MV-4-11 (cell line): ENCODE results near the gene GFRA4.

ENCODE experiments used
- DNase-seq: peaks from one replicate; lab custom pipeline; 2025; lab: John Stamatoyannopoulos, UW

Gene GFRA4

DNA sequence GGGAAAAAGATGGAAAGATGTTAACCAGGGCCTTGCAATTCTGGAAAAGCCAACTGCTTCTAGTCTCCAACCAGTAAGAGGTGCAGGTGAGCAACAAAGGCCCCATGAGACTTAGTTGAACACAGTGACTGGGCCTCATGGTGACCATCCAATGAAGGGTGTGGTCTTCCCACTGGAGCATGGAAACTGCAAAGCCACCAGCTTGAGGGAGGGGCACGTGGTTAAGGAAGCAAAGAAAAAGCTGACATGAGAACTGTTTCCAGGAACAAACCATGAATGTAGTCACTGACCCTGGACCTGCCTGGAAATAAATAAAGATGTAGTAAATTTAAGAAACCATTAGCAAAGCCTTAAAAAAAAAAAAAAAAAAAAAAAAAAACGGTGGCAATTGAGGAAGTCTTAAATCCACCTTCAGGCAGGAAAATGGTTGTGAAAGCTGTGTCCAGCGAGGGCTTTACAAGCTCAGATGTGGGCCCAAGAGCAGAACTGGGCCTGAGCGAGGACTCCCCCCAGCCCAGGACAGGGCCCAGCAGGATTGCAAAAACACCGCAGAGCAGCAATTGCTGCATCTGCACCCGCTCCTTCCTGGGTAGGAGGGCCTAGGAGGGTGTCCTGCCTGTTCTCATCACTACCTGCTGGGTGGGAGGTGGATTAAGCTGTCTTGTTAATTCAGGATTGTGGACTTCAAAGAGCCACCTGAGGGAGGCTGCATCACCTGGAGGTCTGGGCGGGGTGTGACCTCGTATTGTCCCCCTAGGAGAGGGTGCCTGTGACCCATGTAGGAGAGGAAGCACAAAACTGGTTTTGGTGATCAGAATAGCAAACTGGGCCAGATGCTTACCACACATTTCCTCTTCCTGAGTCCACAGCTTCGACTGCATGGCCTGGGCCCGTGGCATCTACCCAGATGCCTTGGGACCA is 10.3 kb downstream of the GFRA4 start:
- DNase-seq, result peak; percentile 69

- DNase-seq, result no peak
Measured at GRCh38 chr20:3652221-3652620, 11.0 kb downstream of the GFRA4 start.

DNA sequence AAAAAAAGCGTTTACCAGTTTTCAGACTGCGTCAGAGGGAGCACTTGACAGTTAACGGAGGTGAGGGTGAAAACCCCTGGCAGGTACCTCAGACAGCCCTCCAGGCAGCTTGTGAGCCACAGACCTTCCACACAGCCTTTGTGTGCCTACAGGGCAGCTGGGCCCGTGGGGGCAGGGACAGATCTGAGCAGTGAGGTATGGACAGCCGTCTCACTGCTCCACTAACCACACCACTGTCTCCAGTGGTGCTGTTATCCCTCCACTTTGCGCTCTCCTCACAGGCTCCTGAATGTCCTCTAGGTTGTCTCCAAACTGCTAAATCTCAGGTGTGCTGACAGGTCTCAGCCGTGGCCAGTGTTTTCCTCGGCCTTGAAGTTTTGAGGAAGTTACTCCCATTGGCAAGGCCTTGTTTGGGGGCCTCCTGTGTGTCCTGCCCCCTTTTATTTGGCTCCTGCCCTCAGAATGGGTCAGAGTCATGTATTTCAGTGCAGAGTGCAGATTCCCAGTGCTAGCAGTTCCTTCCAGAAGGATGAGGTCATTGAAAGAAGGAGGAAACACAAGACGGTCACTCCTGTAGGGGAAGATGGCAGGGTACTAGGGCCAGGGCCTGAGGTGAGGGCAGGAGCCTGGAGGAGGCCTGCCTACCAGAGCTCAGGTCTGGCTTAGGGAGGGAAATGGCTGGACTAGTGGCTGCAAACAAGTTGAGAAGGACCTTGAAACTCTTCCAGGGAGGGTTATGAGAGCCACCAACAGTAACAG is 11.8 kb downstream of the GFRA4 start:
- no peak for DNase-seq

DNA sequence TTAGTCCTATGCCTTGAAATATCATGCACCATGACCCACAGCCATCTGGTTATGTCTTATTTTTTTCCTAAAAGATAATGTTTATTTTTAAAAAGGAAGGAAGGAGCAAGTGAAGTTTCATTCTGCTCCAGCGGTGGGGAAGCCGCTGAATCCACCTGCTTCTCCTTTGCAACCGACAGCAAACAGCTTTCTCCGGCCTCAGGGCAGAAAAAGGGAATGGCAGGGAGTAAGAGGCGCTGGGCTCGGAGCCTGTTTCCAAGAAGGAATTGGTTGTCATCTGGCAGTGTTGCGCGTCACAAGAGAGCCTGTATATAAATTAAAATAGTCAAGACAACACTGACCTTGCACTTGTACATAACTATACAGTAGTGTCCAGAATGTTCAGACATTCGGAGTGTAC is 14.2 kb downstream of the GFRA4 start:
- DNase-seq, result no peak

- no peak for DNase-seq
Measured at GRCh38 chr20:3647473-3647872, 15.7 kb downstream of the GFRA4 start.

- no peak for DNase-seq
Measured at GRCh38 chr20:3646651-3647050, 16.5 kb downstream of the GFRA4 start.

- no peak for DNase-seq
Measured at GRCh38 chr20:3646067-3646440, 17.1 kb downstream of the GFRA4 start.

- no peak for DNase-seq
Measured at GRCh38 chr20:3645309-3646066, 17.7 kb downstream of the GFRA4 start.

DNA sequence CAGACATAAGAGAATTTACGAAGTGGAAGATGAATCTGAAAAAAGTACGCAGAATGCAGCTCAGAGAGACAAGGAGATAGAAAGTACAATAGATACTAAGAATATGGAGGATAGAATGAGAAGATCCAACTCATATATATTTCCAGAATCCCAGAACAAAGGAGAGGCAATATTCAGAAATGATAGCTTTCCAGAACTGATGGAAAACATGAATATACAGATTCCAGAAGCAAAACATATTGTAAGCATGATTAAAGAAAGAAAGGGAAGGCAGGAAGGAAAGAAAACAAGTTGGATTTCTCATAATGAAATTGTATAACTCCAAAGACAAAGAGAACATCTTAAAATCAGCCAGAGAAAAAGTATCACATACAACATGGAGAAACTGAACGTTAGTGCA is 22.9 kb downstream of the GFRA4 start:
- no peak for DNase-seq

- DNase-seq, result no peak
Measured at GRCh38 chr20:3635346-3635745, 27.9 kb downstream of the GFRA4 start.

- DNase-seq, result no peak
Measured at GRCh38 chr20:3633913-3634478, 29.2 kb downstream of the GFRA4 start.

GRCh38 chr20:3632311-3633004 is 30.7 kb downstream of the GFRA4 start:
- no peak for DNase-seq

- no peak for DNase-seq
Measured at GRCh38 chr20:3631534-3631933, 31.7 kb downstream of the GFRA4 start.

GRCh38 chr20:3630429-3630828 is 32.8 kb downstream of the GFRA4 start:
- DNase-seq, result no peak

DNA sequence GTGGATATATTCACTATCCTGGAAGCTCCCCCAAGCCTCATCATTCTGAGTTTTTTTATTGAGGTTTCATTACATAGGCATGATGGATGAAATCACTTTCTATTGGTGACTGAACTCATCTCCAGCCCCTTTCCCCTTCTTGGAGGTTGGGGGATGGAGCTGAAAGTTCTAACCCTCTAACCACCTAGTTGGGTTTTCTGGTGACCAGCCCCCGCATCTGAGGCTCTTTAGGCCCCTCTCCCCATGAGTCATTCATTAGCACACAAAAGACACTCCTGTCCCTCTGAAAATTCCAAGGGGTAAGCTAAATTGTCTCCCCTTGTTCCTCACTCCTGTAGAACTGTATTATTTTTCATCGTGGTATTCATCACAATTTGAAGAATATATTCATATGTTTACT is 33.3 kb downstream of the GFRA4 start:
- no peak for DNase-seq

GRCh38 chr20:3628502-3629314 is 34.5 kb downstream of the GFRA4 start:
- DNase-seq, result no peak

GRCh38 chr20:3627476-3627875 is 35.7 kb downstream of the GFRA4 start:
- no peak for DNase-seq

GRCh38 chr20:3622406-3622805 is 40.8 kb downstream of the GFRA4 start:
- DNase-seq, result no peak

DNA sequence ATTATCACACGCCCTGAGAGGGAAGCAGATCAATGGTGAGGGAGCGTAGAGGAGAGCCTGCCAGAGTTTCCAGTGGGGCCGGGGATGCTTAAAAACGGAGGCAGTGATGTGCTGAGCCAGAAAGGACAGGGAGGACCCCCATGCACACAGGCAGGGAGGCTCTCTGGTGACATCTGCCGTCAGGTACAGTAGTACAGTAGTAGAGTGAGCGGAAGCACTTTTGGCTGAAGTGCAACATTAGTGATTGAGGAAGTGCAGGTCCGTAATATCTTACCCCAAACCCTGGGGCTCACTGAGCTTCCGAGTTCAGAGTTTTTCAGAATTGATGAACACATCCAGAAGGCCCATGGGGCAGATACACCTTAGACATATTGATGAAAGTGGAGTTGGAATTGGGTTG is 42.1 kb downstream of the GFRA4 start:
- DNase-seq, result no peak

DNA sequence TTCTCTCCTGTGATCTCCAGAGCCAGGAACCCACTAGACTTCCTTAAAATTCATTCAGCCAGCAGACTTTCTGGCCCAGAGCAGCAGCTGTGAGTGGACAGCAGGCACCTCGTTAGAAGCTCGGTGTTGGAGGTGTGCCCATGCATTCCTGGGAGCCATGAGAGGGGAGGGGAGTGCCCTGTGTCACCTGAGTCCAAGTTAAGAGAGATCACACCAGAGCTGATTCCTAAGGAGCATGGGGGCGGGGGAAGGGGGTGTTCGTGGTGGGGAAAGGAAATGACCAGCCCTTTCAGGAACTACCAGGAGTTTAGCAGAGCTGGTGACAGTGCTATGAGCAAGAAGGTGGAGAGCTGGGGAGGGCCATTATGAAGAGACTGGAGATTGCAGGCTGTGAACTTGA is 46.9 kb downstream of the GFRA4 start:
- DNase-seq, result no peak
